NB4 (cell line): ENCODE data around the gene UTP25.

Source experiments
- DNase-seq: peaks from one replicate; pipeline ENCODE4 v3.0.0; 2010; ENCODE audit warnings: low read depth
- H3K4me3 ChIP-seq: one replicate; pipeline ENCODE4 v1.5.1; 2011; ENCODE audit warnings: mild to moderate bottlenecking, low read depth, low read length, moderate library complexity
- CTCF ChIP-seq: IDR thresholded peaks from one replicate; pipeline ENCODE4 v1.5.1; 2012; ENCODE audit warnings: low read depth, low read length
- MYC ChIP-seq: IDR thresholded peaks from 2 replicates; pipeline ENCODE4 v1.6.1; 2011; ENCODE audit warnings: low read depth, low read length
- POLR2A ChIP-seq: IDR thresholded peaks from 2 replicates; pipeline ENCODE4 v1.6.1; 2011; ENCODE audit warnings: mild to moderate bottlenecking; ENCODE audit not compliant: insufficient read length; ENCODE audit errors: extremely low read depth
- TF ChIP-seq, protein P1 (sequence below): IDR thresholded peaks from 2 replicates; pipeline ENCODE4 v1.6.1; 2011; ENCODE audit warnings: low read depth, low read length

UTP25 gene

GRCh38 chr1:209820986-209821385, 6.8 kb upstream of the UTP25 start:
- no peak overlapping the region for H3K4me3 ChIP-seq
- no peak for DNase-seq
- TF ChIP-seq CTCF, result no peak
- no peak for TF ChIP-seq MYC
- TF ChIP-seq, protein P1, sequence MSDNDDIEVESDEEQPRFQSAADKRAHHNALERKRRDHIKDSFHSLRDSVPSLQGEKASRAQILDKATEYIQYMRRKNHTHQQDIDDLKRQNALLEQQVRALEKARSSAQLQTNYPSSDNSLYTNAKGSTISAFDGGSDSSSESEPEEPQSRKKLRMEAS, result no peak

GRCh38 chr1:209822706-209823105, 5.1 kb upstream of the UTP25 start:
- DNase-seq, result no peak
- TF ChIP-seq CTCF (no peak), POLR2A (no peak), MYC (no peak)
- TF ChIP-seq, protein P1, result no peak
- H3K4me3 ChIP-seq, result no peak overlapping the region

DNA sequence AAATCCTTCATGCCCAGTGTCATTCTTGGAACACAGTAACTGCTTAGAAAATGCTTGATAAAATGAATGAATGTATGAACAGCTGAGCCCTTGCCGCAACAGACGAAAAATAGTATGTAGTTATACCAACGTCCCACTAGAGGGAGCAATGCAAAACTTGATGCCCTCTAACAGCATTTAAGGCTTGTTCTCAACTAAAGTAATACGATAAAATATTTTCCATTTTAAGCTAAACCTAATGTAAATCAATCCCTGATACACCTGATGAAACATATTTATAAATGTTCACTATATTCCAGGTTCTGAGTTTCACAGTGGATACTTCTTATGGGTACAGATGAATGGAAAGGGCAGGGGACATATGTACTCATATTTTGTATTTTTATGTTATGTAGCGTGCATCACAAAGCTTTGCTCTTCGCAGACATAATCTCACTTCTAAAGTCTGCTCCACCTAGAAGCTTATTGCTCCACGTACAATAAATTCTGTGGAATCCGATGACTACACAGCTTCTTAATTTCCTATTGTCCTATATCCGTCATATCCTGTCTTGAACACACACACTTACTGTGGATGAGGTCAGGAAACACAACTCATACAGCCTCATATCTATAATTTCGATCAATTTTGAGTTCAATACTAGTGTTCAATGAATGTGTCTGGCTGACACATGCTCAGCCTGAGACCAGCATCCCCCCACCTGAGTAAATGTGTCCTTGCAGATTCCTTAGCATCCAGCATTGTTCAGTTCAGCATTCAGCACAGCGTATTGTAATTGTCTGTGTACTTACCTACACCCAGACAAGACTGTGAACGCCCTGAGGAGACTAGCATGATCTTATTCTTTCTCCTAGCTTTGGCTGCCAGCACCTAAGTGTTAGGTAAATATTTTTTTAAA, 4.4 kb upstream of the UTP25 start:
- no peak for TF ChIP-seq MYC
- TF ChIP-seq CTCF, result peak; percentile 61
- H3K4me3 ChIP-seq, result no peak overlapping the region
- DNase-seq, result peak; percentile 72

DNA sequence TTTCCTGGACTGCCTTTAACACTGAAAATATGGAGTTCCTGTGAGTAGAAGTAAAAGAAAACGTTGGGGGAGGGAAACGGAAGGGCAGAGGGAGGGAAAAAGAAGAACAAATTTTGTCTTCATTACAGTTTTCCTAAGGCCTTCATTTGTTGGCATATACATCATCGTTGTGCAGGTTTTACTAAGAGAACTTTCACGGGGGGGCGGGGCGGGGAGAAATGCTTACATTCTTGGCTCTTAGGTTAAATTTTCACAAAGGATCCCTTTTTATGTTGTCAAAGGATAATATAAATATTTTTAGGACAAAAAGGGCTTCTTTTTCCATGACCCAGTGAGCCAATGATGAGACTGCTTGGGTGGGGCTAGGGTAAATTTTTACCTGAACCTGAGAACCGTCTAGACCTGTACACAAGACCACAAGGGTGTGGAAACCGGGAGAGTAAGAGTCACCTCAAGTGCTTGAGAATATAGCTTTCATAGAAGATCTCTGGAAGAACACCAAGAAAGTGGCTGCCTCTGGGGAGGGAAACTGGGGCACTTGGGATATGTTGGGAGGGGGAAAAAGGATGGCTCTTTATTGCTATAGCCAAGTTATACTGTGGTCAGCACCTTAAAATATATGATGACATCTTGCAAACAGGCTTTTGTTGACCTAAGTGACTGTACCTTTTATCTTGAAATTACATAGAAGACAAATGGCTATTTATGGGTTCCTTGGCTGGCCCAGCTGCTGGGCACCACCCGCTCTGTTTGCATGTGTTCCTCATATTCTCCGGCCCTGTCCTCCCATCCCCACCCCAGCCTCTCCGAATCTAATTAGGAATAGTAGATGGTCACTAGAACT, 2.0 kb upstream of the UTP25 start:
- H3K4me3 ChIP-seq, result no peak overlapping the region
- DNase-seq, result no peak
- no peak for TF ChIP-seq CTCF
- TF ChIP-seq, protein P1, result no peak
- no peak for TF ChIP-seq POLR2A
- no peak for TF ChIP-seq MYC

DNA sequence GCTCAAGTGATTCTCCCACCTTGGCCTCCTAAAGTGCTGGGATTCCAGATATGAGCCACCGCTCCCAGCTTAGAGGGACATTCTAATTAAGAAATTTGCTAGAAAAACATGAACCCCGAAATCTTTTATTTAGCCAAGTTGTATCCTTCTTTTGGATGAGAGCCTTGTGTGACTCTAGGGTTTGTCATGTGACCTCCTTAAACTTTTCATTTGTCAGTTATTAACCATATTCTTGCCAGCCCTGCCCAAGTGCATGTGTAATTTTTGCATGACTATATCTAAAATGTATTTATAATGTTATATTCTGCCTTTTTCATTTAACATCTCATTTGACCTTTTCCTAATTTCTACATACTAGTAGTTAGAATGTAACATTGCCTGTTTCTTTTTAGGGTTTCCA, 1.9 kb downstream of the UTP25 start:
- DNase-seq, result no peak
- H3K4me3 ChIP-seq, result peak overlapping the region; percentile 28
- TF ChIP-seq, protein P1, result no peak
- TF ChIP-seq CTCF (no peak), MYC (no peak), POLR2A (no peak)

DNA sequence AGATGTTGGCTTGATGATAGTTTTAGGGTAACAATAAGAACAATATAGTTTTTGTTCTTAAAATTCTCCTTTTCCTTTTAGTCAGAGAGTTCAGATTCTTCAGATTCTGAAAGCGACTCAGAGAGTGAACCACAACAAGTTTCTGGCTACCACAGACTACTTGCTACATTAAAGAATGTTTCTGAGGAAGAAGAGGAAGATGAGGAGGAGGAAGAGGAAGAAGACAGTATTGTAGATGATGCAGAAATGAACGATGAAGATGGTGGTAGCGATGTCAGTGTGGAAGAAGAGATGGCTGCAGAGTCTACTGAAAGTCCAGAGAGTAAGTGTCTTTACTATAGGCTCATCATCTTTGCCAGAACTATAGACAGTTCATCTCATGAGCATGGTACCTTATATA, 3.0 kb downstream of the UTP25 start:
- no peak for TF ChIP-seq CTCF
- no peak for TF ChIP-seq MYC
- no peak for TF ChIP-seq POLR2A
- TF ChIP-seq, protein P1, result no peak
- DNase-seq, result no peak
- H3K4me3 ChIP-seq, result no peak overlapping the region
